Measurements from ENCODE around the gene ECEL1.

Gene ECEL1

DNA sequence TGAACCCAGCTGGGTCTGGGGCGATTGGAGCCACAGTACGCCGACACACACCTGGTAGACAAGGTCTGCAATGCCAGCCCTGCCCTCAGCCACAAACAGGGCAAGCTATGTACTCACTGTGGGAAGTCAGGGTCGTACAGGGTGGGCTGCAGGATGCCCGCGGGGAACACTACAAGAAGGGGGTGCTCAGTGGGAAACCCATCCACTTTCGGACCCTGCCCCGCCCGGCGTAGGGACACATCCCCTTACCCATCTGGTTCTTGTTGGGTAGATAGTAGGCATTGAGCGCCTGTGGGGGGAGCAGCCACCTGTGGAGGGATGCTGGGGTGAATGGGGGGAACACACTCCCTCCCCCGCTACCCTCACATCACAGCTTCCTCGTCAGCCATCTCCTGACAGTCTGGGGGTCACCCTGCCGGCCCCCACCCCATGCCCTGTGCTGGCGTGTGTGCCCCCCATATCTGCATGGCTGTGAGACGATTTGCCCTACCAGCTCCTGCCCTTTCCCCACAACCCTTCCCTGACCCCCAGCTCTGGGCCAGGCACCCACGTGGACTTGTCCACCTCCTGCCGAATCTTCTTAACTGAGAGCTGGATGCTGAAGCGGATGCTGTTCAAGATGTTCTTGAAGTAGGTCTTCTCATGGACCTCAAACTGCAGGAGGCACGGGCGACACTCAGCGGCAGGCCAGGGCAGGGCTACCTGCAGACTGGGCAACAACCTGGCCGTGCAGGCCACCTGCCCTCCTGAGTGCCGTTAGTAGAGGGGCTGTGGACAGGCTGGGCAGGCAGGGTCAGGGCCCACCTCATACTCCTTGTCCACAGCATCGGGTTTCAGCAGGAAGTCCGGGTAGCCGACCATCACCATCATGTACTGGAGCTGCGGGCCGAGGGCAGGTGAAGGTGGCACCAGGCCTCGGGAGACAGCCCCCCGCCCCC, 5.1 kb downstream of the ECEL1 start:
- DNase-seq: no peak

DNA sequence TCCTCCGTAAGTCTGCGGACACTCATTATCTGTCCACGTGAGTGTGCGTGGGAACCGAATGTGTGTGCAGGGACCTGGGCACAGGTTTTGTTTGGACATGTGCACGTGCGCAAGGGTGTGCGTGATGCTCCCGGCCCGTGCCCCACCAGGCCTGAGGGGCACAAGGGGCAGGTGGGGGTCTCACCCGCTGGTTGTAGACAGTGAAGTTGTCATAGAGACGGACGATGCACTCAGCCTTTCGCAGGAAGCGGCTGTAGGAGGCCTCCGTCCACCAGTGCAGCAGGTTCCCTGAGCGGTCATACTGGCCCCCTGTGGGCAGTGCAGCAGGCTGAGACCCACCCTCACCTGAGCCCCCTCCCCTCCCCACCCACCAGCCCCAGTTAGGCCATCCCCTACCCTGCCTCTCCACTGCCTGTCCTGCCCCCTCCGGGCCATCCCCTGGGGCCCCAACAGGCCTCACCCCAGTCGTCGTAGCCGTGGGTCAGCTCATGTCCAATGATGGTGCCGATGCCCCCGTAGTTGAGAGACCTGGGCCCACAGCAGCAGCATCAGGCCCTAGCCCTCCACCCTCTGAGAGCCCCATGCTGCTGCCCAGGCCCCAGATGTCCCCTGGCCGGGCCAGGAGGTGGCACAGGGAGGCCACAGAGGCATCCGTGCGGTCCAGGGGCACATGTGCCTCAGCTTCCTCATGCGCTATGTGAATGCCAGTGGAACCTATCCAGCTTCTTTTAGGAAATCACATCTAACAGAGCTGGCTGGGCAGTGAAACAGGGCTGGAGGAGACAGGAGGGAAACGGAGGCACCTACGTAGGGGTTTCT, 6.1 kb downstream of the ECEL1 start:
- no peak for DNase-seq

- DNase-seq: no peak
These were observed 7.1 kb downstream of the ECEL1 start for GRCh38 chr2:232480201-232481190.

- no peak for DNase-seq
These were observed 8.1 kb downstream of the ECEL1 start for GRCh38 chr2:232479341-232480200.

GRCh38 chr2:232478571-232479340, 8.9 kb downstream of the ECEL1 start:
- DNase-seq: no peak

DNA sequence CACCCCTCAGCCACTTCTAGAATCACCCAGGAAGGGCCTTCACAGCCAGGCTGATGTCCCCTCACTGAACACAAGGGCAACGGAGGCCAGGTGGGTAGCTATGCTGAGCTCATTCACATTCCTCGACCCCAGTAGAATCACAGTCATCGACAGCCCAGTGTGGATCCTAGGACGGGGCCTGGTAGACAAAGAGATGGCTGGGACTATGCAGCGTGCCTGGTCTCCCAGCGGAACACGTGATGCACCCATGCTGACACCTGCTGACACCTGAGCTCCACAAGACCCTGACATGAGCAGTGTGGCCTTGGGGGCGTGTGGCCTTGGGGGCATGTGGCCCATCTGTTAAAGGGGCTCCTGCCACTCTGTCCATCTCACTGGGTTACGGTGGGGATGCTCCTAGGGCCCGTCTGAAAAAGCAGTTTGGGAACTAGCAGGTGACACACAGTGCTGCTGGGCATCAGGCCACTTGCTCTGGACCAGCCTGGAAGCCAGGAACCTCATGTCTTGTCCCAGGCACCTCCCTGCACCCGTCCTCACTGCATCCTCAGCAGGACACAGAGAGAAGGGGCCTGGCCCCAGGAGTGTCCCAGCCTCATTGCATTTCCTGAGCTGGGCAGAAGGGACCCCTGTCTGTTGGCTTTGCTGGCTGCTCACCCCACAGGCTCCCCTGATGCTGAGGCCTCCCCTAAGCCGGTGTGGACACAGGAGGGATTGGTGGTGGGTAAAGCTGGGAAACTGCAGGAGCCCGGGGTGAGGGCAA, 9.7 kb downstream of the ECEL1 start:
- DNase-seq: no peak

GRCh38 chr2:232476791-232477190, 10.8 kb downstream of the ECEL1 start:
- DNase-seq: no peak

GRCh38 chr2:232476045-232476444, 11.6 kb downstream of the ECEL1 start:
- DNase-seq: no peak

DNA sequence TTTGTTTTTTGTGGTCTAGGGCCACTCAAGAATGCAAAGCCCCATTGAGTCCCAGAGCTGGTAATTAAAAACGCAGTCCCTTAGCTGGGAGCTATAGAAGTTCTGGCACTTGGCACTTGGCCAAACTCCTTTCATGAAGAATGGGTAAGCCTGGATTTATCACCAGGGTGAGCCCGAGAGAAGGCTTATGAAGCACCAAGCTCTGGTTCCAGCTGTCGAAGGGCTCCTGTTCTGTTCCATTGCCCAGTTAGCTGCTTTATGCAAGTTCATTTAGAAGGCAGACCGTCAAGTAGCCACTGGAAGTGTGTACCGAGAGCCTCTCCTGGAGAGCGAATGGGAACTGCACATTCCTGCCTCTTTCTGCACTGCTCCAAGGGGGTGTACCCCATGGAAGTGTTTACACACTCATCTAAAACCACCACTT, 14.2 kb downstream of the ECEL1 start:
- peak; percentile 9 for DNase-seq

GRCh38 chr2:232466221-232466620, 21.4 kb downstream of the ECEL1 start:
- no peak for DNase-seq

DNA sequence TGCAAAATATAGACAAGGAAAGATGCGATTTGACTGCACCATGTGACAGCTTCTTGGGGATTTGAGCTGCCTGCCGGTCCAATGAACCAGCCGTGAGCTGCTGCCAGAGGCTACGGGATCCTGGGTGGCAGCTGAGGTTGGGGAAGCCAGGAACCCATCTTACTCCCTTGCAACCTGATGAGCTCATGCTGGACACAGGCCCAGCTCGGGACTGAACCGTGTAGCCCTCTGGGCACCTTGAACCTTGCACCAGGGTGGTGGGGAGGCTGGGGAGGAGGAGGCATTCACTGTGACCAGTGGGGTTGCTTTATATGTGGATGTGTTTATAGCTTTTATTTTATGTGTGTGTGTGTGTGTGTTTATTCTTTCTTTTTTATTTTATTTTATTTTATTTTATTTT, 22.6 kb downstream of the ECEL1 start:
- DNase-seq: no peak

DNA sequence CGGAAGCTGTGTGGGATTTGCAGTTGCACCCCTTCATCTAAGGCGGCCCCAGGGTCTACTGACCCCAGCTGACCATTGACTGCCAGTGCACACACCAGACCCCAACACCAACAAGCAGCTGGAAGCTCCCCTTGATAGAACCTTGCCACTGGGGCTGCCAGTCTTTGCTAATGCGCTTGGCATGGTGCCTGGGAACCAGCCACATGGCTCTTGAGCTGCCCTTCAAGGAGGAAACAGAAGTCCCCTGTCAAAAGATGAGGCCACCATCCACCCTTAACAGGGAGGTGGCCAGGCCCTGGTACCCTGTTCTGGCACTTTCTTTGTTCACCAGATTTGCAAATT, 23.1 kb downstream of the ECEL1 start:
- DNase-seq: no peak

- no peak for DNase-seq
These were observed 23.7 kb downstream of the ECEL1 start for GRCh38 chr2:232463701-232464543.

DNA sequence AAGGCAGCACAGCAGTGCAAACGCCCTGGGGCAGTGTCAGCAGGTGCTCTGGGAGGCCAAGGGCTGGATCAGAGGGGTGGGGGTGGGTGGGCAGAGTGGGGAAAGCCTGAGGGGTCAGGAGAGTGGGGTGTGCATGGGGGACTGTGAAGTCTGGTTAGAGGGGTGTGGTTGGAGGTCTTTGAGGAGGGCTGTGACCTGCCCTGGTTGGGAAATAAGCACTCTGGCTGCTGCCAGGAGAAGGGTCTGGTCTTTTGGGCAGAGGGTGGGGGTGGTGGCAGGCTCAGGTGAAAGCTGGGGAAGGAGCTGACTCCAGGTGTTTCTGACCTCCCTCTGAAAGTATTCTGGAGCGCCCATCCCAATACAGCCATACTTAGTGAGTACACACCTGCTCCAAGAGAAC, 27.5 kb downstream of the ECEL1 start:
- no peak for DNase-seq

- no peak for DNase-seq
These were observed 28.1 kb downstream of the ECEL1 start for GRCh38 chr2:232459419-232460035.

DNA sequence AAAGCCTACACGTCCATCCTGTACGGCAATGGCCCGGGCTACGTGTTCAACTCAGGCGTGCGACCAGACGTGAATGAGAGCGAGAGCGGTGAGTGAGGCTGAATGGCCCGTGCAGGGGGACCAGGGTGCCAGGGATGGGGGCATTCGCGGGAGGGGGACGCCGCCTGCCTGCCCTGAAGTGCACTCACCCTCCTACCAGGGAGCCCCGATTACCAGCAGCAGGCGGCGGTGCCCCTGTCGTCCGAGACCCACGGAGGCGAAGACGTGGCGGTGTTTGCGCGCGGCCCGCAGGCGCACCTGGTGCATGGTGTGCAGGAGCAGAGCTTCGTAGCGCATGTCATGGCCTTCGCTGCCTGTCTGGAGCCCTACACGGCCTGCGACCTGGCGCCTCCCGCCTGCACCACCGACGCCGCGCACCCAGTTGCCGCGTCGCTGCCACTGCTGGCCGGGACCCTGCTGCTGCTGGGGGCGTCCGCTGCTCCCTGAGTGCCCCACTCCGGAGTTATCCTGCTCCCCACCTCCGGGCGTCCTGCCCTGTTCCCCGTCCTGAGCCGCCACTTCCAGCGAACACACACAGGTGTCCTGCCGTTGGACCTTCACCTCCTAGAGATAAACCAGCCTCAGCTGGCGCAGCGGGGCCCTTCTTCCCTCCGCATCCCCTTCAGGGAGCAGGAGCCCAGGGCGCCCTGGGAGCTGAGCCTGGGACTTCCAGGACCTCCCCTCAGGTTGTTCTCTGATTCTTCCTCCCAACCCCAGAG, 28.8 kb downstream of the ECEL1 start:
- DNase-seq: no peak

DNA sequence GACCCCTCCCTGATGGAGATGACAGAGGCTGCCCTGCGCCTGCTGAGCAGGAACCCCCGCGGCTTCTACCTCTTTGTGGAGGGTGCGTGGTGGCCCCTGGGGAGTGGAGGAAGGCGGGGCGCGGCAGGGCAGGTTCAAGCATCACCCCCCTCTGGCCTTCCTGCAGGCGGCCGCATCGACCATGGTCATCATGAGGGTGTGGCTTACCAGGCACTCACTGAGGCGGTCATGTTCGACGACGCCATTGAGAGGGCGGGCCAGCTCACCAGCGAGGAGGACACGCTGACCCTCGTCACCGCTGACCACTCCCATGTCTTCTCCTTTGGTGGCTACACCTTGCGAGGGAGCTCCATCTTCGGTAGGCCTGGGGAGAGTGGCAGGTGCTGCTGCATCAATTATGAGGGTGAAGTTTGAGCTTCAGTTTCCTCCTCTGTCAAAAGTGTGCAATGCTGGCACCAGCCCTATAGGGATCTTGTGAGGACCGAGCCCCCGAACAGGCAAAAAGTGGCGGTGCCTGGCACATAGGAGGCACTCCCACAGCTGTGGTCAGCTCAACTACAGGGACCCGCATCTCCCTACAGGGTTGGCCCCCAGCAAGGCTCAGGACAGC, 29.5 kb downstream of the ECEL1 start:
- no peak for DNase-seq

All from fibroblast of upper back skin (primary cell).